NB4 (cell line): ENCODE measurements around the gene CEP250.

Experiments
- MYC ChIP-seq: IDR thresholded peaks from 2 replicates; pipeline ENCODE4 v1.6.1; 2011; ENCODE audit warnings: low read depth, low read length
- POLR2A ChIP-seq: IDR thresholded peaks from 2 replicates; pipeline ENCODE4 v1.6.1; 2011; ENCODE audit warnings: mild to moderate bottlenecking; ENCODE audit not compliant: insufficient read length; ENCODE audit errors: extremely low read depth
- TF ChIP-seq, protein P1 (sequence below): IDR thresholded peaks from one replicate; pipeline ENCODE4 v1.5.1; 2012; ENCODE audit warnings: low read depth, low read length
- TF ChIP-seq, protein P2 (sequence below): IDR thresholded peaks from 2 replicates; pipeline ENCODE4 v1.6.1; 2011; ENCODE audit warnings: low read depth, low read length

DNA sequence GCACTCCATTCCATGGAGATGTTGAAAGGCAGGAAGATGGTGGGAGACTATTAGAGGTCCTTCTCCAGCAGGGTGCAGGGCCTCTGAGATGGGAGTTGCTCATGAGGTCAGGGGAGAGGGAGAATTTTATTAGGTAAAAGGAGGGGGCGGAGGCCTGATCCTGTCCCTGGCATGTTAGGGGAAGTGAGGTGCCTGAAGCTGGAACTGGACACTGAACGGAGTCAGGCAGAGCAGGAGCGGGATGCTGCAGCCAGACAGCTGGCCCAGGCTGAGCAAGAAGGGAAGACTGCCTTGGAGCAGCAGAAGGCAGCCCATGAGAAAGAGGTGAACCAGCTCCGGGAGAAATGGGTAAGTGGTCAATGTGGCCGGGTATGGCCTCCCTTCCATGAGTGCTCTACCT lies 24.4 kb downstream of the CEP250 start:
- TF ChIP-seq POLR2A = no peak
- TF ChIP-seq, protein P1, sequence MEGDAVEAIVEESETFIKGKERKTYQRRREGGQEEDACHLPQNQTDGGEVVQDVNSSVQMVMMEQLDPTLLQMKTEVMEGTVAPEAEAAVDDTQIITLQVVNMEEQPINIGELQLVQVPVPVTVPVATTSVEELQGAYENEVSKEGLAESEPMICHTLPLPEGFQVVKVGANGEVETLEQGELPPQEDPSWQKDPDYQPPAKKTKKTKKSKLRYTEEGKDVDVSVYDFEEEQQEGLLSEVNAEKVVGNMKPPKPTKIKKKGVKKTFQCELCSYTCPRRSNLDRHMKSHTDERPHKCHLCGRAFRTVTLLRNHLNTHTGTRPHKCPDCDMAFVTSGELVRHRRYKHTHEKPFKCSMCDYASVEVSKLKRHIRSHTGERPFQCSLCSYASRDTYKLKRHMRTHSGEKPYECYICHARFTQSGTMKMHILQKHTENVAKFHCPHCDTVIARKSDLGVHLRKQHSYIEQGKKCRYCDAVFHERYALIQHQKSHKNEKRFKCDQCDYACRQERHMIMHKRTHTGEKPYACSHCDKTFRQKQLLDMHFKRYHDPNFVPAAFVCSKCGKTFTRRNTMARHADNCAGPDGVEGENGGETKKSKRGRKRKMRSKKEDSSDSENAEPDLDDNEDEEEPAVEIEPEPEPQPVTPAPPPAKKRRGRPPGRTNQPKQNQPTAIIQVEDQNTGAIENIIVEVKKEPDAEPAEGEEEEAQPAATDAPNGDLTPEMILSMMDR = no peak
- TF ChIP-seq MYC = no peak
- TF ChIP-seq, protein P2, sequence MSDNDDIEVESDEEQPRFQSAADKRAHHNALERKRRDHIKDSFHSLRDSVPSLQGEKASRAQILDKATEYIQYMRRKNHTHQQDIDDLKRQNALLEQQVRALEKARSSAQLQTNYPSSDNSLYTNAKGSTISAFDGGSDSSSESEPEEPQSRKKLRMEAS = no peak
